Neutrophil (primary cell): Measurements from ENCODE around the gene SDHB.

Experiments used
- H3K27ac ChIP-seq: fragments of 200-600 bp; sonication (generic); 2 replicates; pipeline ENCODE4 v1.5.1; 2016; ENCODE audit warnings: mild to moderate bottlenecking, moderate library complexity
- H3K27me3 ChIP-seq: fragments of 200-600 bp; sonication (generic); 2 replicates; pipeline ENCODE4 v1.6.0; 2016; ENCODE audit warnings: mild to moderate bottlenecking
- H3K36me3 ChIP-seq: fragments of 200-600 bp; sonication (generic); 2 replicates; pipeline ENCODE4 v1.5.1; 2017
- H3K4me1 ChIP-seq, 2 experiments: fragments of 200-600 bp in 1 of 2; sonication (generic) in 1 of 2; 1 replicate in 1 of 2; 2 replicates in 1 of 2; pipeline versions ENCODE4 v1.5.1 to v1.6.1; 2013 to 2016; ENCODE audit warnings: low read depth in 1 of 2, low read length in 1 of 2, mild to moderate bottlenecking in 1 of 2, moderate library complexity in 1 of 2; ENCODE audit not compliant: control insufficient read depth in 1 of 2, insufficient read depth in 1 of 2
- H3K4me3 ChIP-seq, 2 experiments: fragments of 200-600 bp in 1 of 2; sonication (generic) in 1 of 2; 1 replicate in 1 of 2; 2 replicates in 1 of 2; pipeline ENCODE4 v1.5.1; 2013 to 2016; ENCODE audit warnings: low read depth in 1 of 2, low read length in 1 of 2, mild to moderate bottlenecking in 1 of 2, moderate library complexity in 1 of 2
- H3K9me3 ChIP-seq: fragments of 200-600 bp; sonication (generic); 2 replicates; pipeline ENCODE4 v1.5.1; 2016
- TF ChIP-seq, protein P1 (sequence below): fragments of 200-600 bp; sonication (generic); IDR thresholded peaks from 2 replicates; pipeline ENCODE4 v1.5.1; 2016; ENCODE audit warnings: antibody characterized with exemption

Gene SDHB

DNA sequence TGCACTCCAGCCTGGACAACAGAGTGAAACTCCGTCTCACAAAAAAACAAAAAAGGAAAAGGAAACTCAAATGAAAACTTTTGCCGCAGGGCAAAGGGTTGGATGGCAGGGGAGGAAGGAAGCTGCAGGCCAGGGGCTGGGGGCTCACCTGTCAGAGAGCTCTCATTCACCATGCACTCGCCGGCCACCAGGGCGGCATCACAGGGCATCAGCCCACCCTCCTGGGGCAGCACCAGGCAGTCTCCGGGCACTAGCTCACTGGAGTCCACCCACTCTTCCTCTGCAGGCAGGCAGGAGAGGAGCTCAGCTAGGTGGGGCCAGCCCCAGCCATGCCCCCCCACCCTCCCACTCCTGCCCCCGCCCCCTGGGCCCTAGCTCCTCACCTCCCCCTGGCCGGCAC is 54.0 kb downstream of the SDHB start:
- H3K9me3 ChIP-seq: no peaks in the 10 kb centered on the region
- TF ChIP-seq, protein P1, sequence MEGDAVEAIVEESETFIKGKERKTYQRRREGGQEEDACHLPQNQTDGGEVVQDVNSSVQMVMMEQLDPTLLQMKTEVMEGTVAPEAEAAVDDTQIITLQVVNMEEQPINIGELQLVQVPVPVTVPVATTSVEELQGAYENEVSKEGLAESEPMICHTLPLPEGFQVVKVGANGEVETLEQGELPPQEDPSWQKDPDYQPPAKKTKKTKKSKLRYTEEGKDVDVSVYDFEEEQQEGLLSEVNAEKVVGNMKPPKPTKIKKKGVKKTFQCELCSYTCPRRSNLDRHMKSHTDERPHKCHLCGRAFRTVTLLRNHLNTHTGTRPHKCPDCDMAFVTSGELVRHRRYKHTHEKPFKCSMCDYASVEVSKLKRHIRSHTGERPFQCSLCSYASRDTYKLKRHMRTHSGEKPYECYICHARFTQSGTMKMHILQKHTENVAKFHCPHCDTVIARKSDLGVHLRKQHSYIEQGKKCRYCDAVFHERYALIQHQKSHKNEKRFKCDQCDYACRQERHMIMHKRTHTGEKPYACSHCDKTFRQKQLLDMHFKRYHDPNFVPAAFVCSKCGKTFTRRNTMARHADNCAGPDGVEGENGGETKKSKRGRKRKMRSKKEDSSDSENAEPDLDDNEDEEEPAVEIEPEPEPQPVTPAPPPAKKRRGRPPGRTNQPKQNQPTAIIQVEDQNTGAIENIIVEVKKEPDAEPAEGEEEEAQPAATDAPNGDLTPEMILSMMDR: no peak
- no peak overlapping the region for H3K27ac ChIP-seq
- H3K36me3 ChIP-seq: peaks cover 91% of the 10 kb centered on the region
- H3K27me3 ChIP-seq: no peaks in the 10 kb centered on the region
- H3K4me1 ChIP-seq: no peaks in the 10 kb centered on the region
- no peak overlapping the region for H3K4me3 ChIP-seq

DNA sequence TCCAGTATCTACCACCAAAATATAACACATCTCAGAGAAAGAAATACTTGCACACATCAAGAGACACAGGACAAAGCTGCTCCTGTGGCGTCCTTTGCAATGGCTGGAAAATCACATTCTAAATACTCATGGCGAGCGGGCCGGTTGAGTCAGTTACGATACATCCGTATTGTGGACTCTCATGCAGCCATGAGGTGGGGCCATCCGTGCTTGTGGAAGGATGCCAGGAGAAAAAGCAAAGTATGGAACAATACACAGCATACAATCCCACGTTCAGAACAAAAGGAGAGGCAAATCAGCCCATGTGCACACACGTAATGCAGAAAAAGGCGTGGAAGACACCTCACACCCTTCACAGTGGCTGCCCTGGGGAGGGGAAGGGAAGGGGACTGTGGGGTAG is 55.2 kb downstream of the SDHB start:
- Histone ChIP-seq H3K4me1 (no peaks in the 10 kb centered on the region), H3K9me3 (no peaks in the 10 kb centered on the region), H3K36me3 (peaks cover 89% of the 10 kb centered on the region), H3K27me3 (no peaks in the 10 kb centered on the region), H3K27ac (no peak overlapping the region), H3K4me3 (no peak overlapping the region)
- TF ChIP-seq, protein P1: no peak

DNA sequence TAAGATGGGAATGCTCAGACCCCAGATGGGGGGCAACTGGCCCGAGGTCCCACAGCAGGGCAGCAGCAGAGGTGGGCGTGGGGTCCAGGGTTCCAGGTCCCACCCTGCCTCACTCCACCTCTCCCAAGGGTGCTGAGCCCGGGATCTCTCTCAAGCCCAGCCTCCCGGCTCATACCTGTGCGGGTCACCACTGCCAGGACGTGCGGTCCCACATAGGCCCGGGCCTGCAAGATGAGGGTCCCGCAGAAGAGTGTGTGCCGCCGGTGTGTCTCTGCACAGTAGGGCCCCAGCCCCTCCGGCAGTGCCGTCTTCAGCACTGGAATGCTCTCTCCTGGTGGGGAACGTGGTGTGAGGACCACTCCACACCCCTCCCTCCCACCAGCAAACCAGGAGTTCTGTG is 57.0 kb downstream of the SDHB start:
- Histone ChIP-seq H3K9me3 (no peaks in the 10 kb centered on the region), H3K4me1 (no peaks in the 10 kb centered on the region), H3K36me3 (peaks cover 92% of the 10 kb centered on the region), H3K27ac (no peak overlapping the region), H3K27me3 (no peaks in the 10 kb centered on the region), H3K4me3 (no peak overlapping the region)
- TF ChIP-seq, protein P1: no peak

DNA sequence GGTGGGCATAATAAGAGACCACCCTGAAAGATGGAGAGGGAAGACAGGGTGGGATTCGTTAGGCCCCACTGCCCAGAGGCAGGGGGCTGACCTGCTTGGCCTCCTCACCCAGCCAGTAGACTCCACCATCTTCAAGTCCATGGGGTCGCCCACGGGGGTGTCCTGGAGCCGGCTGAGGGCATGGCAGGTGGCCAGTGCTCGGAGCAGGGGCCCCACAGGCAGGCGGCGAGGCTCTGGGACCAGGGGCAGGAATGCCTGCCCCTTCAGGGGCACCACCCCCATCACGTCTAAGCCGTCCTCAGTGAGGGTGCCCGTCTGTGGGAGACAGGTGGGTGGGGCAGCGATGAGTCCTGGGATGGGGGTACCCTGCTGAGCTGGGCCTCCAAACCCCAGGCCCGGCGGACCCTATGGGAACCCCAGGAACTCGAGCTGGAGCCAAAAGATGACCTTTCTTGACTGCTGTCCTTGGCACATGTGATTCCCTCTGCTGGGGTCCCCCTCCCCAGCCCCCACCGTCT is 60.3 kb downstream of the SDHB start:
- Histone ChIP-seq H3K4me1 (no peaks in the 10 kb centered on the region), H3K27me3 (no peaks in the 10 kb centered on the region), H3K36me3 (peaks cover 98% of the 10 kb centered on the region), H3K27ac (no peak overlapping the region), H3K9me3 (no peaks in the 10 kb centered on the region), H3K4me3 (no peak overlapping the region)
- TF ChIP-seq, protein P1: no peak

DNA sequence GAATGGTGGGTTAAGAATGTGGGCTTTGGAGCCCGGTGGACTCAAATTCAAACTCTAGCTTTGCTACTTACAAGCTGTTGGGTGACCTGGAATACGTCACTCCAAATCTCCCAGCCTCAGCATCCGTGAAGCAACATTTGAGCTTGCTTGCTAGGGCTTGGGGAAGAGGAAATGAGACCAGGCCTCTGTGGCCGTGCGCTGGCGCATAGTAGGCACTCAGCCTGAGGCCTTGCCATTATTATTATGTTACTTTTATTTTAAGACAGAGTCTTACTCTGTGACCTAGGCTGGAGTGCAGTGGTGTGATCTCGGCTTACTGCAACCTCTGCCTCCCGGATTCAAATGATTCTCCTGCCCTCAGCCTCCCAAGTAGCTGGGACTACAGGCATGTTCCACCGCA is 61.2 kb downstream of the SDHB start:
- Histone ChIP-seq H3K27me3 (no peaks in the 10 kb centered on the region), H3K36me3 (peaks cover 98% of the 10 kb centered on the region), H3K9me3 (no peaks in the 10 kb centered on the region), H3K27ac (no peak overlapping the region), H3K4me3 (no peak overlapping the region), H3K4me1 (no peaks in the 10 kb centered on the region)
- TF ChIP-seq, protein P1: no peak

DNA sequence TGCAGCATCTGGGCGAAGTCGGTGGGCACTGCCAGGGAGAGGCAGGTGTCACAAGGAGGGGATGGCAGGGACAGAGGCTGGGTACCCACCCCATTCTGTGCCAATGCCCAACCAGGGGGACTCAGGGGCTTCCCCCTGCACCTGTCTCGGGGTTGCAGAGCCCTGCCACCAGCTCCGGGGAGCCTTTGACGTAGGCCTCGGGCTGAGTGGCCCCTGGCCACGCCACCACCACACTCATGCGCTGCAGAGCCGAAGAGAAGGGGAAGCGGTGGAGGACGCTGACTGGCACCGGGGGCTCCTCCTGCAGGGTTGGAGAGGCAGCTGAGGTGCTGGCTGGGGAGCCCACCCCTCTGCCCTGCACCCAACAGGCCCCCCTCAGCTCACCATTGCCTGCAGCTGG is 61.7 kb downstream of the SDHB start:
- Histone ChIP-seq H3K4me1 (no peaks in the 10 kb centered on the region), H3K4me3 (no peak overlapping the region), H3K27ac (no peak overlapping the region), H3K9me3 (no peaks in the 10 kb centered on the region), H3K36me3 (peaks cover 98% of the 10 kb centered on the region), H3K27me3 (no peaks in the 10 kb centered on the region)
- TF ChIP-seq, protein P1: no peak
